HG03280 (cell line): ENCODE results near the gene SYNGR1.

Experiments used
- ATAC-seq: cut with Tn5 transposase; IDR thresholded peaks from one replicate; pipeline ENCODE4 v1.9.1; 2021; ENCODE audit warnings: mild to moderate bottlenecking, moderate library complexity; ENCODE audit not compliant: unreplicated experiment

The SYNGR1 gene

GRCh38 chr22:39368461-39368911 is 18.7 kb downstream of the SYNGR1 start:
- ATAC-seq, result no peak

- ATAC-seq, result no peak
Measured at GRCh38 chr22:39369186-39369585, 19.4 kb downstream of the SYNGR1 start.

DNA sequence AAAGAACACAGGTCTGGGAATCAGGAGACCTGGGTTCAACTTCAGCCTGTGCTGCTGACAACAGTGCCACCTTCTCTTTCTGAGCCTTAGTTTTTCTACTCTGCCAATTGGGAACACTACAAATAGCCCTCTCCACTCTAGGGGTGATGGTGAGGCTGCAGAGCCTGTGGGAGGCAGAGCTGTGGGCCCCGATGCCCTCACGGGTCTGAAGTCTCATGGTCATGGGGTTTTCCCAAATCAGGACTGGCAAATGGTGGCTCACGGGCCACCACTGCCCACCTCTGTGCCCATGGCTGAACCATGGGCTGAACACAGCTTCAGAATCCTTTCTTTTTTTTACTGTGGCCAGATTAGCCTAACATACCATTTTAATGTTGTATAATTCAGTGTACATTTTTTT is 19.8 kb downstream of the SYNGR1 start:
- no peak for ATAC-seq

- no peak for ATAC-seq
Measured at GRCh38 chr22:39371732-39372131, 21.9 kb downstream of the SYNGR1 start.

DNA sequence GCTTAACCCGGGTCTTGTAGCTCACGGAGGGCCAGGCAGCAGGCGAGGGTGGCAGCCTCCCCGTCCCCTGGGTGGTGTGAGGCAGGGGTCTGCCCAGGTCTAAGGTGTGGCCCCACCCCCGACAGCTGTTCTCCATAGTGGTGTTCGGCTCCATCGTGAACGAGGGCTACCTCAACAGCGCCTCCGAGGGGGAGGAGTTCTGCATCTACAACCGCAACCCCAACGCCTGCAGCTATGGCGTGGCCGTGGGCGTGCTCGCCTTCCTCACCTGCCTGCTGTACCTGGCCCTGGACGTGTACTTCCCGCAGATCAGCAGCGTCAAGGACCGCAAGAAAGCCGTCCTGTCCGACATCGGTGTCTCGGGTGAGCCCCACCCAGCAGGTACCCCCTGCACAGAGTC is 24.4 kb downstream of the SYNGR1 start:
- no peak for ATAC-seq

DNA sequence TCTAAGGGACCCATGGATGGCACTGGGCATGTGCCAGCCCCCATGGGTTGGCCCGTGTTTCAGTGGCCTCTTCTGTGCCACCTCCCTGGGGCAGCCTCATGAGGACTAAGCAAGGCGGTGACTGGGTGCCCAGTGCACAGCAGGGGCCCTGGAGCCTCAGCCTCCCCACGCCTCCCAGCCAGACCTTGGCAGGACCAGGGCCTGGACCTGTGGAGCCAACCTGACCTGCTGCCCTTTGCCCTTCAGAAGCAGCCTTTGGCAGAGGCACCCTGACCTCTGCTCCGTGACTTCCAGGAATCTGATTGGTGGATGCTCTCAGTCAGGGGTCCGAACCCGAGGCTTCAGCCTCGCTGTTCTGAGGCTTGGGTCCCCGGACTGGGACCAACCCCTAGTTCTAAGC is 25.0 kb downstream of the SYNGR1 start:
- ATAC-seq, result no peak

GRCh38 chr22:39375646-39376045 is 25.9 kb downstream of the SYNGR1 start:
- ATAC-seq, result no peak

DNA sequence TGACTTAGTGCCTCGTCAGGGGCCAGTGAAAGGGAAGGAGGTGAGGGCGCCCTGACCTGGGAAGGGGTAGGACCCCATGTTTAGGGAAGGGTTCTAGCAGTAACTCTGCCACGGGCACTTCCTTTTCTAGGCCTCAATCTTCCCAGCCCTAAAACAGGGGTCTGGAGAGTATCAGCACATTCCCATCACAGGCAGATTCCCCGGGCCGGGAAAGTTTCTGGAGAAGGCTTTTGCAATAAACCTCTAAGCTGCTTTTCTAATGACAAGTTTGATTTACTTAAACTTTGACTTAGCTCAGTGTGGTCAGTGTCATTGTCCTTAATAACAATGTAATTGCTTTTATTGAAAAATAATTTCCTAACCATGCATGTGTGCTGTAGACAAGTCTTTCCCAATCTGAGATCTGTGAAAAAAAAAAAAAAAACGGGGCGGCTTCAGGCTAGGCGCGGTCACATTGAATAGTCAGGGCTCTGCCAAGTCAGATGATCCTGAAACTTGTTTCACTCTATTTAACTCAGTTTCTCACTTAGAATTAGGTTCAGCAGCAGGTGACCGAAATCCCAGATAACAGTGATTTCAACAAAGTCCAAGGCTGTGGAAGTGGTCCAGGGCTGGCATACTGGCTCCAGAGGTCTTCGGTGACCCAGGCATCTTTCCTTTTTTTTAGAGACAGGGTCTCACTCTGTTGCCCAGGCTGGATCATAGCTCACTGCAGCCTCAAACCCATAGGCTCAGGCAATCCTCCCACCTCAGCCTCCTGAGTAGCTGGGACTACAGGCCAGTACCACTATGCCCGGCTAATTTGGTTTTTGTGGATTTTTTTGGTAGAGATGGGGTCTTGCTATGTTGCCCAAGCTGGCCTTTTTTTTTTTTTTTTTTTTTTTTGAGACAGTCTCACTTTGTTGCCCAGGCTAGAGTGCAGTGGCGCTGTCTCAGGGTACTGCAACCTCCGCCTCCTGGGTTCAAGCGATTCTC is 30.3 kb downstream of the SYNGR1 start:
- ATAC-seq, result no peak

GRCh38 chr22:39381009-39381755 is 31.4 kb downstream of the SYNGR1 start:
- ATAC-seq, result no peak

- ATAC-seq, result no peak
Measured at GRCh38 chr22:39381930-39382329, 32.1 kb downstream of the SYNGR1 start.

GRCh38 chr22:39382410-39382809 is 32.6 kb downstream of the SYNGR1 start:
- no peak for ATAC-seq

DNA sequence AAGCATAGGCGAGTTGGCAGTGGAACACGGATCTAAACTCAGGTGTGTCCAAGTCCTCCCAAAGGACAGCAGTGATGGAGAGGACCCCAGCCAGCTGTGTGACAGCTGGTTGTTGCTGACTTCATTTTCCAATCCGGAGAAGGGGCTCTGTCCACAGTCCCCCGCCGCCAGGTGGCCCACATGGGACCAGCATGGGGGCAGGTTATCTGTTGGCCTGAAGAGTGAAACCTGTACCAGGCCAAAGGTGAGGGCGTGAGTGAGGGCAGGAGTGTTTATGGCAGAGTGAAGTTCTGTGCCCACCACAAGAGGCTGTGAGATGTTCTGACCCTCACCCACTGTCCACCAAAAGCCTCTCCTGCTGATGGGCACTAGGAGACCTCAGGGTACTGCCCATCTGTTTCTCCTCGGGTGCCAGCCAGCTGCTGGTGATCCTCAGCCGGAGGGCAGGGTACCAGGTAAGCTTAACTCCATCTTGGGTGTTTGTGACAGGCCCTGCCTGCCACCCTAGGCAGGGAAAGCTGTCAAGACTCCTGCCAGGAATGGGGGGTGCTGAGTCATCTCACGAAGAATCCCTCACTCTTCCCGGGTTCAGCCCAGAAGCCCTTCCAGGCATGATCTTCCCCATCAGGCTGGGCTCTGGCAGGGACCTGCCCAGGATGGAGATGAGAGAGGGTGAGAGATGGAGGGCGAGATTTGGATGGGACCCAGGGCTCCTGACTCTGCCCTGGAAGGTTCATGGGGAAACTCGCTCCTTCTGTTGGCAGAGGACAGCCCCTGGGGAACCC is 34.2 kb downstream of the SYNGR1 start:
- ATAC-seq, result no peak

DNA sequence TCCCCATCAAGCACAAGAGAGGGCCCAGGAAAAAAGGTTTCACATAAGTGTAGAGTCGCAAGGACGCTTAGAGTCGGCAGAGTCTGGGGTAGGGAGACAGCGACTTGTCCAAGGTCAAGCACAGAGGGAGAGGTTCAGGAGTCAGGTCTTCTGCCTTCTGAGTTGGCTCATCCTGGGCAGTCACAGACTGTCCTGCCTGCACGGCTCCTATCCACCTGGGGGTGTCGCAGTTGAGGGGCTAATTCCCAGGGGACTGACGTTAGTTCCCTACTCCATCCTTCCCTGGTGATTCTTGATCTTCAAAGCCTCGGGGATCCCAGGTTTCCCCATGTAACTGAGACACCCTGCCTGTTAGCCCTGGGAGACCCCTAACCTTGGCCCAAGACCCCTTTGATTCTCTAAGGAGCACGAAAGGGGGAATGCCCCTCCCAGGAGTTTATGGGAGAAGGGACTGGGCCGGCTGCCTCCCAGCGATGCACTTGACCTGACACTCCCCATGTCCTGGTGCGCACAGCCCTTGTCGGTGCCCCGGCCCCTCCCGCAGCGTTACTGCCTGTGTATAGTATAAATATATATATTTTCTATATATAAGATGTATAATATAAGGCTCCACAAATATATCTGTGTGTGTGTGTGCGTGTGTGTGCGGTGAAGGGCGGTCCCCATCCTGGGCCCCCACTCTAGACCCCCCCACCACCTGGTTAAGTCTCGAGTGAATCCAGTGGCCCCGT is 35.1 kb downstream of the SYNGR1 start:
- ATAC-seq, result no peak

- ATAC-seq, result no peak
Measured at GRCh38 chr22:39388261-39389011, 38.6 kb downstream of the SYNGR1 start.

- no peak for ATAC-seq
Measured at GRCh38 chr22:39389420-39389819, 39.6 kb downstream of the SYNGR1 start.

DNA sequence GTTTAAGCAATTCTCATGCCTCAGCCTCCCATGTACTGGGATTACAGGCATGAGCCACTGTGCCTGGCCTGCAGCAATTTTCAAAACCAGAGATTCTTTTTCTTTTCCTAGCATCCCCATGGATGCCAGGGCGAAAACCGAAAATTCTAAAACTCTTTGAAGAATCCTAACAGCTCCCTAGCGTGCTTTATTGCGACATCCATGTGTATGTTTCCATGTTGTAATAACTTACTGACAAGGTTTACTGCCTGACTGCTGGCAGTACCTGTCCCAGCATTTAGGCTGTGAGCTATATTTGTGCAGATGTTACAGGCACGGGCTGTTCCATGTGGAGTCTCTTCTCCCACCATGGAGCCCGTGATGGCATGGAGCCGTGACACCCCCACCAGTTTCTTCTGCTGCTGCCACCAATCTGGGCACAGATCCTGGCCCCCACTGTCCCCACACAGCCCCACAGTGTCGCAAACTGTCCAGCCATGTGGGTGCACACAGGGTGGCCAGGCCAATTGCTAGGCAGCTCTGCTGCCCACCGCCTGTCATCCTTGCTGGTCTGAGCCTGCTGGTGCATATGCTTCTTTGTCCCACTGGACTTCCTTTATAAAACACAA is 42.7 kb downstream of the SYNGR1 start:
- ATAC-seq, result no peak

DNA sequence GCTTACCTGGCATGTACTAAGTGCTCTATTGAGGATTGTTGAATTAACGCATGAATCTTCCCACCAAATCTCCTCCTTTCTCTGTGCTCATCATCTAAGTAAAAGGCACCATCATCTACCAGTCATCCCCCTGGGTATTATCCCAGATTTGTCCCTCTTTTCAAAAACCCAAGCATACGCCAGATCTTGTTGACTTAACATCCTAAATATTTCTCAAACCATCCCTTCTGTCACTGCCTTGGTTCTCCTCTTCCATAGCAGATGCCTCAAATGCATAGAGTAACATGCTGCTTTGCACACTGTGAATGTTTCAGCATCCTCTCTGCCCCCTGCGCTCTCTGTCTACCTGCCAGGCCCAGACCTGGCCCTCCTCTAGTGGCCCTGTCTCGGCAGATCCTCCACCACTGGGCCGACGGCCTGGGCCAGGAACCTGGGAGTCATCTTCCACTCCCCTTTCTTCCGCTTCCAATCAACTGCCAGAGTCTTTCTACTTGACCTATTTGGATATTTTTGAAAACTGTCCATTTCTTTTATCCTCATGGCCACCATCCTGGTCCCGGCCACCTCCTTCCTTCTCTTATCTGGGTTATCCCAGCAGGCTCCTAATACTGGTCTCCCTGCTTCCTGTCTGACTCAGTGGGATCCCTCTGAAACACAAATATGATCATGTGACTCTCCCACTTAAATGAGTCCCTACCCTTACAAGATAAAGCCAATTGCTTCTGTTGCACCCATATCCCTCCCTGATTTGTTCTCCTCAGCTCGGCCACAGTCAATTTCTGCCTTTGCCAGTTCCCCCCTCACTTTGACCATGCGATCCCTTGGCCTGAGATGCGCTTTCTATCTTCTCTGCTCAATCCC is 46.4 kb downstream of the SYNGR1 start:
- ATAC-seq, result no peak

- no peak for ATAC-seq
Measured at GRCh38 chr22:39396797-39397195, 47.0 kb downstream of the SYNGR1 start.

DNA sequence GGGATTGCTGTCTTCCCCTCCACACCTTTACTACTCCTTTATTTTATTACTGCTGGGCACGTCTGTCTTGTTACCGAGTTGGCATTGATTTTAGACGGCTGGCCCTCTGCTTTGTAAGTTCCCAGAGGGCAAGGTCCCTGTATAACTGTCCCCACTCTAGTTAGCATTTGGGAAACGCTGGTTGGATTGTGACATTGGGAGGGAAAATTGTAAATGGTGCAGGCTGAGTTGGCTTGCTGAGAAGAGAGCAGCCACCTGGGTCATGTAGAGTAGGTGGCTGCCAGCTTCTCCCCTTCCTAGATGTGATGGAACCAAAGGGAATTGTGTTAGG is 51.5 kb downstream of the SYNGR1 start:
- no peak for ATAC-seq
